ENCODE data around the gene HELQ.
A peak's percentile ranks its signal among the peaks of the same experiment; 100 is the strongest.

HELQ gene

GRCh38 chr4:83364312-83364711 lies 91.3 kb downstream of the HELQ start:
- DNase-seq (ENCODE audit: low spot score) = no peak
- in situ Hi-C loops (cut with MboI; ENCODE audit: low pct_unique_long_range_greater_than_20kb, low sequenced_read_pairs, unreplicated experiment) = no loop called here

GRCh38 chr4:83362492-83363329 lies 92.9 kb downstream of the HELQ start:
- no peak for DNase-seq (ENCODE audit: low spot score)
- in situ Hi-C loops (cut with MboI; ENCODE audit: low pct_unique_long_range_greater_than_20kb, low sequenced_read_pairs, unreplicated experiment) = no loop called here
- TF ChIP-seq CTCF (IDR thresholded peaks at IDR 0.05; ENCODE audit: extremely low read depth, insufficient read depth, missing control alignments) = peak; percentile 42

More at GRCh38 chr4:83364312-83364711, 91.3 kb downstream of the HELQ start:
- TF ChIP-seq CTCF (IDR thresholded peaks at IDR 0.05; ENCODE audit: extremely low read depth, insufficient read depth, missing control alignments) = no peak

GRCh38 chr4:83361416-83362103 lies 94.1 kb downstream of the HELQ start:
- DNase-seq (ENCODE audit: low spot score) = no peak
- in situ Hi-C loops (cut with MboI; ENCODE audit: low pct_unique_long_range_greater_than_20kb, low sequenced_read_pairs, unreplicated experiment) = no loop called here
- no peak for TF ChIP-seq CTCF (IDR thresholded peaks at IDR 0.05; ENCODE audit: extremely low read depth, insufficient read depth, missing control alignments)

GRCh38 chr4:83360018-83360417 lies 95.6 kb downstream of the HELQ start:
- DNase-seq (ENCODE audit: low spot score) = no peak
- TF ChIP-seq CTCF (IDR thresholded peaks at IDR 0.05; ENCODE audit: extremely low read depth, insufficient read depth, missing control alignments) = no peak
- in situ Hi-C loops (cut with MboI; ENCODE audit: low pct_unique_long_range_greater_than_20kb, low sequenced_read_pairs, unreplicated experiment) = no loop called here

GRCh38 chr4:83358410-83358809 lies 97.2 kb downstream of the HELQ start:
- no peak for TF ChIP-seq CTCF (IDR thresholded peaks at IDR 0.05; ENCODE audit: extremely low read depth, insufficient read depth, missing control alignments)
- no peak for DNase-seq (ENCODE audit: low spot score)
- in situ Hi-C loops (cut with MboI; ENCODE audit: low pct_unique_long_range_greater_than_20kb, low sequenced_read_pairs, unreplicated experiment) = no loop called here
